K562 (cell line): ENCODE measurements around the gene ZNF460. TPM values are rescaled to one million over a fixed set of nuclear protein-coding genes. Genes with fewer than 3 reads are reported as not detected.

Experiments used
- ATAC-seq: fragments of 200-7000 bp; cut with Tn5 transposase; 3 replicates; pipeline ENCODE4 v1.9.1; 2020; ENCODE audit warnings: moderate library complexity
- BruUV-seq: library from RNA; stranded (reverse); fragments of 400-500 nt; replicated peaks from 2 replicates; lab custom pipeline; 2021; lab: Mats Ljungman, UMichigan
- CTCF ChIA-PET: fragments of 300-600 bp; formaldehyde crosslinking; extraction: SDS; loops from one replicate; lab custom pipeline; 2021; ENCODE audit warnings: low intra/inter-chr PET ratio; lab: Yijun Ruan, JAX
- POLR2A ChIA-PET: fragments of 300-600, 350-650 bp; sonication (Branson Sonifier 250); formaldehyde crosslinking; extraction: SDS; loops from one replicate; lab custom pipeline; 2021; ENCODE audit warnings: antibody characterized with exemption, inconsistent platforms; lab: Yijun Ruan, JAX
- DNase-seq, 4 experiments: peaks; one replicate each; pipeline versions ENCODE4 v3.0.0 to v3.0.0-alpha.2; 2011 to 2018; ENCODE audit warnings: low spot score in 3 of 4, mixed read lengths in 3 of 4; ENCODE audit errors: extremely low read depth in 1 of 4
- FAIRE-seq: peaks from 2 replicates; lab custom pipeline; 2011; peaks lifted over from hg19 to GRCh38; lab: Jason Lieb, UNC
- H2AFZ ChIP-seq: 2 replicates; pipeline ENCODE4 v1.6.0; 2011; ENCODE audit warnings: low read depth, low read length, control low read depth, inconsistent platforms
- H3K27ac ChIP-seq: fragments of 200-600 bp; 3 replicates; pipeline ENCODE4 v1.8.0; 2011; ENCODE audit warnings: low read depth, mild to moderate bottlenecking, control low read depth, inconsistent platforms, low read length, moderate library complexity, mixed read lengths; ENCODE audit errors: extremely low read depth
- H3K27me3 ChIP-seq, 2 experiments: fragments of 300-600 bp in 1 of 2; 2 replicates in 1 of 2; 3 replicates in 1 of 2; pipeline versions ENCODE4 v1.6.0 to v1.8.0; 2011; ENCODE audit warnings: inconsistent platforms in 2 of 2, low read length in 2 of 2, mild to moderate bottlenecking in 1 of 2, mixed read lengths in 1 of 2, moderate library complexity in 1 of 2; ENCODE audit not compliant: control insufficient read depth in 2 of 2, insufficient read depth in 2 of 2
- H3K36me3 ChIP-seq: fragments of 300-600 bp; 3 replicates; pipeline ENCODE4 v1.8.0; 2011; ENCODE audit warnings: mild to moderate bottlenecking, low read length, inconsistent platforms; ENCODE audit not compliant: control insufficient read depth, insufficient read depth
- H3K4me1 ChIP-seq, 2 experiments: fragments of 200-600 bp in 1 of 2; replicated peaks in 1 of 2; 2 replicates in 1 of 2; 3 replicates in 1 of 2; pipeline versions ENCODE4 v1.5.1 to v1.8.0; 2011; ENCODE audit warnings: inconsistent platforms in 2 of 2, low read length in 2 of 2, mild to moderate bottlenecking in 1 of 2, mixed read lengths in 1 of 2, moderate library complexity in 1 of 2; ENCODE audit not compliant: control insufficient read depth in 2 of 2, insufficient read depth in 2 of 2
- H3K4me2 ChIP-seq: 2 replicates; pipeline ENCODE4 v1.6.1; 2011; ENCODE audit warnings: low read length, control low read depth, inconsistent platforms, mixed read lengths; ENCODE audit not compliant: insufficient read depth
- H3K4me3 ChIP-seq: fragments of 200-600 bp; sonication (generic), shearing (Covaris generic); 2 replicates; pipeline ENCODE4 v1.5.1; 2016; ENCODE audit warnings: control low read depth, inconsistent platforms
- H3K79me2 ChIP-seq: fragments of 200-600 bp; 3 replicates; pipeline ENCODE4 v1.8.0; 2011; ENCODE audit warnings: low read length, inconsistent platforms; ENCODE audit not compliant: control insufficient read depth, insufficient read depth
- H3K9ac ChIP-seq, 2 experiments: 2 replicates each; pipeline versions ENCODE4 v1.6.0 to v1.6.1; 2011; ENCODE audit warnings: low read depth in 2 of 2, low read length in 2 of 2, control low read depth in 1 of 2, inconsistent platforms in 1 of 2, mild to moderate bottlenecking in 1 of 2, mixed read lengths in 1 of 2; ENCODE audit not compliant: insufficient read depth in 1 of 2
- H3K9me1 ChIP-seq: one replicate; pipeline ENCODE4 v1.6.0; 2011; ENCODE audit warnings: inconsistent platforms, mild to moderate bottlenecking, low read length, moderate library complexity; ENCODE audit not compliant: control insufficient read depth, insufficient read depth
- H3K9me3 ChIP-seq: replicated peaks from 2 replicates; pipeline ENCODE4 v1.5.1; 2011; ENCODE audit warnings: low read depth, low read length, inconsistent platforms; ENCODE audit not compliant: control insufficient read depth, insufficient read depth
- H4K20me1 ChIP-seq: replicated peaks from 2 replicates; pipeline ENCODE4 v1.6.1; 2011; ENCODE audit warnings: low read length, inconsistent platforms, mixed read lengths; ENCODE audit not compliant: control insufficient read depth, insufficient read depth
- CEBPB ChIP-seq: fragments of 450-650 bp; IDR thresholded peaks from 2 replicates; pipeline ENCODE4 v1.6.1; 2016; ENCODE audit warnings: missing genetic modification characterization, missing compliant biosample characterization
- CEBPG ChIP-seq, 3 experiments: fragments of 200-800 bp in 1 of 3; sonication (Bioruptor generic) in 1 of 3; sonication (generic) in 1 of 3; formaldehyde crosslinking in 1 of 3; IDR thresholded peaks in 2 of 3; conservative IDR thresholded peaks in 1 of 3; 2 replicates each; pipeline versions ENCODE4 v1.6.1 to v1.8.0; 2016 to 2022; ENCODE audit warnings: missing compliant biosample characterization in 2 of 3, missing genetic modification characterization in 2 of 3, mild to moderate bottlenecking in 1 of 3, missing genetic modification reagents in 1 of 3
- MAFK ChIP-seq: IDR thresholded peaks from 2 replicates; pipeline ENCODE4 v1.6.1; 2011; ENCODE audit warnings: low read length, improper control_type of control experiment
- SPI1 ChIP-seq: IDR thresholded peaks from 2 replicates; pipeline ENCODE4 v1.6.1; 2011; ENCODE audit warnings: low read depth, low read length, control low read depth, borderline replicate concordance
- WGBS: fragments of 100-300 bp; shearing (Covaris generic); methylation state at CpG from one replicate; pipeline ENCODE4 v1.1.6; 2016; ENCODE audit warnings: low coverage, mixed read lengths; ENCODE audit not compliant: insufficient coverage; ENCODE audit errors: missing lambda C conversion rate; 5-methylcytosine and 5-hydroxymethylcytosine counted together
- in situ Hi-C: fragments of 300-500 bp; cut with MboI; formaldehyde crosslinking; loops from 4 replicates; pipeline ENCODE4 v1.15.0; 2018; ENCODE audit warnings: inconsistent platforms, mixed read lengths
- intact Hi-C: fragments of 100-400 bp; cut with micrococcal nuclease; formaldehyde crosslinking; loops from 2 replicates; pipeline ENCODE4 v1.14.2; 2022
- polyA plus RNA-seq, 8 experiments: library from polyadenylated mRNA; depleted of rRNA in 4 of 8; stranded (reverse) in 5 of 8; unstranded in 3 of 8; fragments of >200 nt; fragmentation: Nextera tagmentation in 2 of 8; fragmentation: Illumina TruSeq in 1 of 8; extraction: Ambion mirVana in 2 of 8; extraction: Trizol in 1 of 8; gene quantifications; 2 replicates each; pipeline versions ENCODE4 v1.2.1 to v1.2.3, GENCODE V29; 2011 to 2014; ENCODE audit warnings: inconsistent platforms in 1 of 8, missing spikeins in 1 of 8
- total RNA-seq, 7 experiments: library from RNA; depleted of rRNA in 6 of 7; stranded (reverse); fragments of >200 nt in 6 of 7; fragmentation: Illumina TruSeq in 2 of 7; extraction: Trizol in 2 of 7; gene quantifications; 2 replicates each; pipeline versions ENCODE4 v1.2.1 to v1.2.3, GENCODE V29; 2011 to 2021; ENCODE audit warnings: low replicate concordance in 1 of 7
- TF ChIP-seq, protein P1 (sequence below), 2 experiments: fragments of 450-650 bp in 1 of 2; sonication (generic) in 1 of 2; formaldehyde crosslinking in 1 of 2; IDR thresholded peaks in 1 of 2; conservative IDR thresholded peaks in 1 of 2; 2 replicates each; pipeline versions ENCODE4 v1.6.1 to v1.8.1; 2016 to 2023; ENCODE audit warnings: mild to moderate bottlenecking in 2 of 2, moderate library complexity in 2 of 2, inconsistent platforms in 1 of 2, missing genetic modification reagents in 1 of 2

Gene ZNF460
- total and polyA plus RNA-seq, 9 of the 15 experiments (the other 6 are each of a cell fraction or from before 2014, with no cell fraction given) = 0.45 to 36.2 (median 16.6) TPM

DNA sequence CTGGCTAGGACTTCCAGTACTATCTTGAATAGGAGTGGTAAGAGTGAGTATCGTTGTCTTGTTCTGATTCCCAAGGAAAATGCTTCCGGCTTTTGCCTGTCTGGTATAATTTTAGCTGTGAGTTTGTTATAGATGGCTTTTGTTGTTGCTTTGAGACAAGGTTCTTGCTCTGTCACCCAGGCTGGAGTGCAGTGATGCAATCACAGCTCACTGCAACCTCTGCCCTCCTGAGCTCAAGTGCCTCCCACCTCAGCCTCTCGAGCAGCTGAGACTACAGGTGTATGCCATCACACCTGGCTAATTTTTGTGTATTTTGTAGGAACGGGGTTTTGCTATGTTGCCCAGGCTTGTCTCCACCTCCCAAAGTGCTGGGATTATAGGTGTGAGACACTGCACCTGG, 33.9 kb downstream of the ZNF460 start:
- no peak overlapping the region for H2AFZ ChIP-seq
- ATAC-seq (no peak), DNase-seq (no peak), FAIRE-seq (no peak)
- no TSS peak for BruUV-seq
- CTCF ChIA-PET = no interaction called here
- H3K4me1 ChIP-seq = peaks cover 0 to 4% of the 10 kb centered on the region in 2 experiments; a peak in 1 of 5 replicates
- H3K27ac ChIP-seq = no peak overlapping the region
- H3K4me2 ChIP-seq = no peak overlapping the region
- no peaks in the 10 kb centered on the region for H3K9me1 ChIP-seq
- intact Hi-C loops = no loop called here
- H3K79me2 ChIP-seq = no peaks in the 10 kb centered on the region
- WGBS = 3% methylated on average over 4 of the region's 4 CpGs
- TF ChIP-seq CEBPG (CRISPR knock-in tag; IDR thresholded peaks at IDR 0.05) (no peak), CEBPG (tag; conservative IDR thresholded peaks at IDR 0.05 in 1 of 2, IDR thresholded peaks at IDR 0.05 in 1 of 2) (peak in 1 of 2 experiments; percentile 50; a peak in 2 of 4 replicates), MAFK (no peak), SPI1 (no peak), CEBPB (tag) (peak; percentile 37; the same call in 1 of the 2 replicates)
- TF ChIP-seq, protein P1, sequence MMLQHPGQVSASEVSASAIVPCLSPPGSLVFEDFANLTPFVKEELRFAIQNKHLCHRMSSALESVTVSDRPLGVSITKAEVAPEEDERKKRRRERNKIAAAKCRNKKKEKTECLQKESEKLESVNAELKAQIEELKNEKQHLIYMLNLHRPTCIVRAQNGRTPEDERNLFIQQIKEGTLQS (IDR thresholded peaks at IDR 0.05) = peak; percentile 51; the same call in 1 of the 2 replicates
- TF ChIP-seq, protein P1 (CRISPR knock-in tag; conservative IDR thresholded peaks at IDR 0.05) = no peak
- H3K9me3 ChIP-seq = no peaks in the 10 kb centered on the region; the same call in 1 of the 2 replicates
- H4K20me1 ChIP-seq = no peaks in the 10 kb centered on the region
- H3K36me3 ChIP-seq = no peaks in the 10 kb centered on the region
- H3K27me3 ChIP-seq = peaks cover 2 to 4% of the 10 kb centered on the region in 2 experiments; a peak in 2 of 5 replicates
- in situ Hi-C loops = no loop called here
- H3K4me3 ChIP-seq = no peak overlapping the region
- no peak overlapping the region for H3K9ac ChIP-seq
- POLR2A ChIA-PET = interaction anchor here (1.0 to 2.2 kb wide), 2 partner anchors 12 to 14 kb away, joined by 3 to 5 read pairs; no protein-coding TSS in a partner anchor
